Heart left ventricle (tissue), 16 donors: ENCODE measurements around the gene AURKAIP1. TPM values are rescaled to one million over a fixed set of nuclear protein-coding genes. Genes with fewer than 3 reads are reported as not detected.

Source experiments
- ATAC-seq, 4 donors: fragments of 200-7000 bp; cut with Tn5 transposase; one replicate each; pipeline ENCODE4 v1.9.1; 2020 to 2022; ENCODE audit warnings: moderate library complexity in 4 of 4, mild to moderate bottlenecking in 3 of 4, moderate number of reproducible peaks in 1 of 4
- DNase-seq, 5 donors: peaks; one replicate each; pipeline ENCODE4 v3.0.0-alpha.2; 2020
- H3K27ac ChIP-seq, 12 donors: fragments of 200-600 bp; sonication (generic) in 4 of 12; one replicate each; pipeline versions ENCODE4 v1.5.0 to v1.8.0; 2016 to 2022; ENCODE audit warnings: mild to moderate bottlenecking in 2 of 12
- H3K27me3 ChIP-seq, 9 donors: fragments of 200-600 bp; sonication (generic) in 2 of 9; one replicate each; pipeline versions ENCODE4 v1.5.1 to v1.8.0; 2016 to 2022; ENCODE audit warnings: mild to moderate bottlenecking in 3 of 9
- H3K36me3 ChIP-seq, 9 donors: fragments of 200-600 bp; sonication (generic) in 2 of 9; one replicate each; pipeline versions ENCODE4 v1.5.0 to v1.8.0; 2018 to 2022; ENCODE audit warnings: mild to moderate bottlenecking in 2 of 9
- H3K4me1 ChIP-seq, 12 donors: fragments of 200-600 bp; sonication (generic) in 4 of 12; one replicate each; pipeline versions ENCODE4 v1.5.0 to v1.8.0; 2016 to 2022; ENCODE audit warnings: mild to moderate bottlenecking in 3 of 12
- H3K4me3 ChIP-seq, 12 donors: fragments of 200-600 bp; sonication (generic) in 4 of 12; one replicate each; pipeline versions ENCODE4 v1.5.0 to v1.8.0; 2017 to 2022; ENCODE audit warnings: mild to moderate bottlenecking in 9 of 12, moderate library complexity in 4 of 12
- H3K9me3 ChIP-seq, 12 donors: fragments of 200-600 bp; sonication (generic) in 4 of 12; one replicate each; pipeline versions ENCODE4 v1.5.0 to v1.8.0; 2016 to 2022; ENCODE audit warnings: mild to moderate bottlenecking in 1 of 12
- CTCF ChIP-seq, 12 donors: fragments of 200-600 bp; sonication (generic) in 4 of 12; IDR thresholded peaks; one replicate each; pipeline versions ENCODE4 v1.5.0 to v1.8.0; 2018 to 2022; ENCODE audit warnings: antibody characterized with exemption in 12 of 12, mild to moderate bottlenecking in 5 of 12
- POLR2A ChIP-seq, 2 donors: fragments of 450-650 bp; IDR thresholded peaks; one replicate each; pipeline ENCODE4 v1.6.1; 2017; ENCODE audit warnings: antibody characterized with exemption in 2 of 2, mild to moderate bottlenecking in 2 of 2, moderate library complexity in 2 of 2
- WGBS, 4 donors: extraction: QIAGEN DNeasy Blood & Tissue Kit in 2 of 4; methylation state at CpG; one replicate each; pipeline versions ENCODE4 v1.1.5 to v1.1.7; 2013 to 2018; 5-methylcytosine and 5-hydroxymethylcytosine counted together
- intact Hi-C, 10 donors: fragments of 100-400 bp; cut with DNase I; formaldehyde crosslinking; loops; one replicate each; pipeline versions ENCODE4 v1.11.1 to v1.14.2; 2022
- polyA plus RNA-seq, 2 donors: library from polyadenylated mRNA; stranded (reverse); fragments of 200-250 nt; gene quantifications; one replicate each; pipeline ENCODE4 v1.2.3, GENCODE V29; 2013
- total RNA-seq, 9 donors: library from RNA; depleted of rRNA in 2 of 9; stranded (reverse); fragments of >200 nt in 2 of 9; fragmentation: NEBNext Ultra II Directional in 3 of 9; extraction: Animal tissue kit (Norgen Biotek cat#: 25700) in 3 of 9; gene quantifications; one replicate each; pipeline versions ENCODE4 v1.1.0 to v1.2.4, GENCODE V29; 2016 to 2023
- donor health status: ischemic (EF 13 %, LVEDD 7.1; RV severe dilation, severe dysfunction).
- donor health status: healthy with polysubstance abuse.
- donor health status: DM: no; HTN: yes; CAD: no.
- donor health status: DM: no; HTN: no; CAD: no.
- donor health status: ischemic (EF 25% LVEDD 6.9; RV normal size, moderate dysfunction).
- donor health status: ischemic (EF 25% LVEDD 5.7; RV mildly dilated, moderate dysfunction).
- donor health status: healthy.
- donor health status: DM: yes; HTN: yes; CAD: no.
- donor health status: ischemic (EF 35%, LVEDD 5.7; RV mildly dilated, moderate dysfunction).
- donor health status: nonischemic (EF 11% LVEDD 7.7; RV severe dilation, severe dysfunction).
- donor health status: DM: yes; HTN: yes; CAD: no.
- donor health status: PGD.
- donor health status: ischemic (EF 29% LVEDD 5.4; RV normal size, mild dysfunction).
- donor health status: nonischemic (EF 23%, LVEDD 6.1; RV moderate dilation, normal function).

The AURKAIP1 gene
- total and polyA plus RNA-seq, 11 donors = 157 to 465 (median 192) TPM

GRCh38 chr1:1373815-1374588 is 1.0 kb downstream of the AURKAIP1 start:
- ATAC-seq = no peak
- intact Hi-C loops = loop anchor here in 5 of 10 donors (10.0 kb wide), 2 partner anchors 131 to 259 kb away; partner anchors contain the start of gene C1orf159 (in 1 of the 5)
- peak overlapping the region; percentile 78 to 100 (median 94) for H3K4me3 ChIP-seq
- peak in 3 of 5 donors; percentile 26 to 61 (median 40) for DNase-seq
- WGBS, 4 donors = 45 to 58% (median 48%) methylated on average over 40 to 52 of the region's 52 CpGs
- peaks cover 10 to 42% (median 33%) of the 10 kb centered on the region in 12 donors for H3K4me1 ChIP-seq
- H3K36me3 ChIP-seq = peaks cover 0 to 16% (median 9%) of the 10 kb centered on the region in 9 donors
- H3K27ac ChIP-seq = peak overlapping the region in 10 of 12 donors; percentile 88 to 99 (median 97)
- H3K9me3 ChIP-seq = no peaks in the 10 kb centered on the region
- no peak for TF ChIP-seq POLR2A (IDR thresholded peaks at IDR 0.05)
- H3K27me3 ChIP-seq = no peaks in the 10 kb centered on the region

GRCh38 chr1:1373051-1373814 is 1.8 kb downstream of the AURKAIP1 start:
- no peak for TF ChIP-seq POLR2A (IDR thresholded peaks at IDR 0.05)
- no peak for TF ChIP-seq CTCF (IDR thresholded peaks at IDR 0.05)
- peak in 2 of 5 donors; percentile 24 to 64 for DNase-seq
- H3K9me3 ChIP-seq = no peaks in the 10 kb centered on the region
- peak overlapping the region in 7 of 12 donors; percentile 78 to 100 (median 86) for H3K4me3 ChIP-seq
- ATAC-seq = no peak
- WGBS, 4 donors = 85 to 87% (median 86%) methylated on average over 24 to 26 of the region's 26 CpGs
- H3K4me1 ChIP-seq = peaks cover 10 to 42% (median 33%) of the 10 kb centered on the region in 12 donors
- peaks cover 0 to 16% (median 9%) of the 10 kb centered on the region in 9 donors for H3K36me3 ChIP-seq
- no peaks in the 10 kb centered on the region for H3K27me3 ChIP-seq
- H3K27ac ChIP-seq = no peak overlapping the region
- intact Hi-C loops = loop anchor here in 5 of 10 donors (10.0 kb wide), 2 partner anchors 132 to 258 kb away; partner anchors contain the start of gene C1orf159 (in 1 of the 5)

- WGBS, 4 donors = 33 to 64% (median 34%) methylated on average over 7 to 26 of the region's 26 CpGs
- Histone ChIP-seq H3K4me3 (peak overlapping the region in 1 of 12 donors; percentile 19), H3K4me1 (peaks cover 10 to 42% (median 33%) of the 10 kb centered on the region in 12 donors), H3K36me3 (peaks cover 0 to 16% (median 9%) of the 10 kb centered on the region in 9 donors), H3K27ac (peak overlapping the region in 3 of 12 donors; percentile 6 to 47 (median 10)), H3K27me3 (no peaks in the 10 kb centered on the region), H3K9me3 (no peaks in the 10 kb centered on the region)
- intact Hi-C loops = loop anchor here in 5 of 10 donors (10.0 kb wide), 2 partner anchors 133 to 257 kb away; partner anchors contain the start of gene C1orf159 (in 1 of the 5)
- no peak for TF ChIP-seq POLR2A (IDR thresholded peaks at IDR 0.05)
- peak; percentile 89 to 97 (median 95) for TF ChIP-seq CTCF (IDR thresholded peaks at IDR 0.05)
- peak in 3 of 4 donors; percentile 20 to 29 (median 29) for ATAC-seq
- DNase-seq = peak in 4 of 5 donors; percentile 63 to 87 (median 70)
These were observed 3.0 kb downstream of the AURKAIP1 start for GRCh38 chr1:1371746-1372711.

- 66 to 83% (median 71%) methylated on average over 9 to 12 of the region's 12 CpGs for WGBS, 4 donors
- no peaks in the 10 kb centered on the region for H3K9me3 ChIP-seq
- DNase-seq (no peak), ATAC-seq (no peak)
- no peak overlapping the region for H3K4me3 ChIP-seq
- H3K4me1 ChIP-seq = peaks cover 10 to 42% (median 33%) of the 10 kb centered on the region in 12 donors
- intact Hi-C loops = loop anchor here in 5 of 10 donors (10.0 kb wide), 2 partner anchors 133 to 257 kb away; partner anchors contain the start of gene C1orf159 (in 1 of the 5)
- H3K27me3 ChIP-seq = no peaks in the 10 kb centered on the region
- H3K27ac ChIP-seq = peak overlapping the region in 1 of 12 donors; percentile 10
- TF ChIP-seq POLR2A (IDR thresholded peaks at IDR 0.05) (no peak), CTCF (IDR thresholded peaks at IDR 0.05) (no peak)
- peaks cover 0 to 16% (median 9%) of the 10 kb centered on the region in 9 donors for H3K36me3 ChIP-seq
These were observed 3.7 kb downstream of the AURKAIP1 start for GRCh38 chr1:1371364-1371745.
